Esophagus muscularis mucosa (tissue), 4 donors: ENCODE data around the gene PPARG. TPM values are rescaled to one million over a fixed set of nuclear protein-coding genes. Genes with fewer than 3 reads are reported as not detected.

Experiments used
- DNase-seq: peaks from one replicate; pipeline ENCODE4 v3.0.0-alpha.2; 2017; ENCODE audit errors: extremely low spot score
- H3K27ac ChIP-seq, 4 donors: fragments of 200-600 bp; sonication (generic); replicated peaks in 1 of 4; 1 replicate in 3 of 4; 2 replicates in 1 of 4; pipeline ENCODE4 v1.5.1; 2016 to 2019; ENCODE audit warnings: mild to moderate bottlenecking in 1 of 4
- H3K27me3 ChIP-seq, 4 donors: fragments of 200-600 bp; sonication (generic); one replicate each; pipeline versions ENCODE4 v1.5.1 to v1.6.0; 2016 to 2019
- H3K36me3 ChIP-seq, 4 donors: fragments of 200-600 bp; sonication (generic); one replicate each; pipeline ENCODE4 v1.5.1; 2016 to 2019
- H3K4me1 ChIP-seq, 4 donors: fragments of 200-600 bp; sonication (generic); one replicate each; pipeline ENCODE4 v1.5.1; 2016 to 2019
- H3K4me3 ChIP-seq, 4 donors: fragments of 200-600 bp; sonication (generic); 1 replicate in 2 of 4; 2 replicates in 2 of 4; pipeline ENCODE4 v1.5.1; 2016 to 2019; ENCODE audit warnings: mild to moderate bottlenecking in 4 of 4, moderate library complexity in 1 of 4
- H3K9me3 ChIP-seq, 4 donors: fragments of 200-600 bp; sonication (generic); 1 replicate in 3 of 4; 2 replicates in 1 of 4; pipeline ENCODE4 v1.5.1; 2016 to 2019
- CTCF ChIP-seq, 3 experiments: fragments of 200-600 bp in 2 of 3; fragments of 450-650 bp in 1 of 3; sonication (generic) in 2 of 3; IDR thresholded peaks; one replicate each; pipeline ENCODE4 v1.5.1; 2017 to 2019; ENCODE audit warnings: antibody characterized with exemption in 3 of 3, mild to moderate bottlenecking in 2 of 3, moderate library complexity in 1 of 3
- EP300 ChIP-seq: sonication (generic); formaldehyde crosslinking; IDR thresholded peaks from one replicate; pipeline ENCODE4 v1.6.1; 2017; ENCODE audit warnings: antibody characterized with exemption
- POLR2A ChIP-seq: fragments of 450-650 bp; IDR thresholded peaks from one replicate; pipeline ENCODE4 v1.6.1; 2017; ENCODE audit warnings: antibody characterized with exemption, moderate library complexity, mild to moderate bottlenecking, low read depth
- POLR2AphosphoS5 ChIP-seq, 2 donors: sonication (generic); formaldehyde crosslinking; IDR thresholded peaks; one replicate each; pipeline ENCODE4 v1.6.1; 2017; ENCODE audit warnings: antibody characterized with exemption in 2 of 2
- WGBS: methylation state at CpG from one replicate; pipeline ENCODE4 v1.1.5; 2018; 5-methylcytosine and 5-hydroxymethylcytosine counted together
- intact Hi-C: fragments of 100-400 bp; cut with DNase I; formaldehyde crosslinking; loops from one replicate; pipeline ENCODE4 v1.15.1; 2023
- total RNA-seq, 4 donors: library from RNA; depleted of rRNA; stranded (reverse); fragments of >200 nt; gene quantifications; one replicate each; pipeline versions ENCODE4 v1.1.0 to v1.2.1, GENCODE V29; 2016

PPARG gene
- total RNA-seq, 4 donors from 2014 or later, result 3.7 to 10.6 (median 8.8) TPM

GRCh38 chr3:12415014-12415680, 126.3 kb downstream of the PPARG start:
- WGBS, result 86% methylated on average over 4 of the region's 4 CpGs
- DNase-seq, result peak; percentile 72
- H3K4me3 ChIP-seq, result no peak overlapping the region
- no peaks in the 10 kb centered on the region for H3K27me3 ChIP-seq
- H3K4me1 ChIP-seq, result no peaks in the 10 kb centered on the region
- H3K27ac ChIP-seq, result no peak overlapping the region
- intact Hi-C loops, result no loop called here
- H3K36me3 ChIP-seq, result no peaks in the 10 kb centered on the region
- no peak for TF ChIP-seq CTCF (IDR thresholded peaks at IDR 0.05)
- TF ChIP-seq POLR2A, result no peak
- no peak for TF ChIP-seq POLR2AphosphoS5 (IDR thresholded peaks at IDR 0.05)
- TF ChIP-seq EP300, result no peak
- H3K9me3 ChIP-seq, result no peaks in the 10 kb centered on the region

- intact Hi-C loops, result no loop called here
- 86% methylated on average over 8 of the region's 8 CpGs for whole genome bisulfite sequencing
- no peaks in the 10 kb centered on the region for H3K9me3 ChIP-seq
Observed at GRCh38 chr3:12416731-12417130, 127.9 kb downstream of the PPARG start.

GRCh38 chr3:12420393-12420792, 131.5 kb downstream of the PPARG start:
- TF ChIP-seq EP300, result no peak
- no peak for TF ChIP-seq CTCF (IDR thresholded peaks at IDR 0.05)
- TF ChIP-seq POLR2AphosphoS5 (IDR thresholded peaks at IDR 0.05), result no peak
- no peak for TF ChIP-seq POLR2A
- H3K9me3 ChIP-seq, result no peaks in the 10 kb centered on the region
- H3K4me1 ChIP-seq, result peaks cover 0 to 15% (median 0%) of the 10 kb centered on the region in 4 donors
- no peak overlapping the region for H3K27ac ChIP-seq
- peaks cover 0 to 4% (median 0%) of the 10 kb centered on the region in 4 donors for H3K27me3 ChIP-seq
- no peak for DNase-seq
- no peak overlapping the region for H3K4me3 ChIP-seq
- intact Hi-C loops, result no loop called here
- H3K36me3 ChIP-seq, result peaks cover 0 to 7% (median 0%) of the 10 kb centered on the region in 4 donors
- 93% methylated on average over 3 of the region's 3 CpGs for WGBS

More at GRCh38 chr3:12416731-12417130, 127.9 kb downstream of the PPARG start:
- DNase-seq, result peak; percentile 64
- H3K4me1 ChIP-seq, result no peaks in the 10 kb centered on the region
- H3K36me3 ChIP-seq, result peaks cover 0 to 7% (median 0%) of the 10 kb centered on the region in 4 donors
- no peak overlapping the region for H3K4me3 ChIP-seq
- H3K27ac ChIP-seq, result no peak overlapping the region
- TF ChIP-seq POLR2AphosphoS5 (IDR thresholded peaks at IDR 0.05), result no peak
- TF ChIP-seq EP300, result no peak
- TF ChIP-seq POLR2A, result no peak
- no peak for TF ChIP-seq CTCF (IDR thresholded peaks at IDR 0.05)
- peaks cover 0 to 2% (median 0%) of the 10 kb centered on the region in 4 donors for H3K27me3 ChIP-seq

GRCh38 chr3:12421132-12421531, 132.3 kb downstream of the PPARG start:
- DNase-seq, result no peak
- Histone ChIP-seq H3K36me3 (peaks cover 0 to 7% (median 0%) of the 10 kb centered on the region in 4 donors), H3K27me3 (peaks cover 0 to 4% (median 0%) of the 10 kb centered on the region in 4 donors), H3K4me3 (no peak overlapping the region), H3K9me3 (no peaks in the 10 kb centered on the region), H3K27ac (no peak overlapping the region), H3K4me1 (peaks cover 0 to 15% (median 0%) of the 10 kb centered on the region in 4 donors)
- intact Hi-C loops, result no loop called here
- WGBS, result 88% methylated on average over 4 of the region's 5 CpGs
- TF ChIP-seq EP300 (no peak), CTCF (IDR thresholded peaks at IDR 0.05) (no peak), POLR2AphosphoS5 (IDR thresholded peaks at IDR 0.05) (no peak), POLR2A (no peak)
